Activated T-cell treated with anti-CD3 and anti-CD28 coated beads, Interleukin-2, amount 50 U/mL, for 4 hours (primary cell): ENCODE results near the gene TANGO2. TPM values are rescaled to one million over a fixed set of nuclear protein-coding genes. Genes with fewer than 3 reads are reported as not detected.

Experiments
- ATAC-seq, 2 donors: fragments of 200-7000 bp; cut with Tn5 transposase; one replicate each; pipeline ENCODE4 v1.10.0; 2021
- DNase-seq: peaks from one replicate; pipeline ENCODE4 v3.0.0-alpha.2; 2020
- H3K27me3 Mint-ChIP-seq: one replicate; pipeline ENCODE4 v1.8.0; 2021; ENCODE audit warnings: low read depth, mixed read lengths
- H3K36me3 Mint-ChIP-seq: one replicate; pipeline ENCODE4 v1.8.0; 2022; ENCODE audit warnings: mixed read lengths; ENCODE audit not compliant: insufficient read depth
- H3K4me1 Mint-ChIP-seq: one replicate; pipeline ENCODE4 v1.8.0; 2021; ENCODE audit warnings: low read depth, mixed read lengths
- H3K4me3 Mint-ChIP-seq: one replicate; pipeline ENCODE4 v1.8.0; 2021; ENCODE audit warnings: mild to moderate bottlenecking, moderate library complexity, mixed read lengths
- H3K9me3 Mint-ChIP-seq: one replicate; pipeline ENCODE4 v1.8.0; 2021; ENCODE audit warnings: mixed read lengths
- total RNA-seq, 3 donors: library from RNA; stranded (reverse); gene quantifications; one replicate each; pipeline ENCODE4 v1.2.1, GENCODE V29; 2021

Gene TANGO2, protein sequence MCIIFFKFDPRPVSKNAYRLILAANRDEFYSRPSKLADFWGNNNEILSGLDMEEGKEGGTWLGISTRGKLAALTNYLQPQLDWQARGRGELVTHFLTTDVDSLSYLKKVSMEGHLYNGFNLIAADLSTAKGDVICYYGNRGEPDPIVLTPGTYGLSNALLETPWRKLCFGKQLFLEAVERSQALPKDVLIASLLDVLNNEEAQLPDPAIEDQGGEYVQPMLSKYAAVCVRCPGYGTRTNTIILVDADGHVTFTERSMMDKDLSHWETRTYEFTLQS
- total RNA-seq, result 10 to 100 TPM; 23.1 to 26.8 (median 25.3) TPM

DNA sequence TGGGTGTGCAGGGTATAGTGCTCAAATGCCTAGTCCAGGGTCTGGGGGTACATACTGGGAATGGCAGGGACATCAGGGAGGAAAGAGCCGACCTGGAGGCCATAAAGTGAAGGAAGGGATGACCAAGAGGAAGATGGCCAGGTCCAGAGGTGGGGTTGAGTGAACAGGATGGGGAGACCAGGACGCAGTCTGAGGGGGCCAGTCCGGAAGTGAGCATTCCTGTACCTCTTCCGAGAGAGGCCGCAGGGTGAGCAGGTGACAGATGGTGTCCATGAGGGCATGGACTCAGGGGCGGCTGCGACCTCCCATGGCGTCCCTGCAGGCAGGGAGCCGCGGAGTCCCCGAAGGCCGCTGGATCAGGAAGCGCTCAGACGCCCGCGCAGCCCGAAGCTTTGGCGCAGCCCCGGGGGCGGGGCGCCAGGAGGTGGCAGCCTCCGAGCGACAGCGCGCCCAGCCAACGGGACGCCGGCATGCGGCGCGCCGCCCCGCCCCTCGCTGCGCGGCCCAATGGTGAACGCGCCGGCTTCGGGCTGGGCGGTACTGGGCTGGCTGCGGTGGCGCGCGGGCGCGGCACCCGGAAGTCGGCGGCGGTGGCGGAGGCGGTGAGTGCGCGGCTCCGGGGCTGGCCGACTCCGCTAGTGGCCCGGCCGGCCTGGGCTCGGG is at the start of gene TANGO2:
Gene TANGO2, plus strand, starts transcription at position 578 of the 663 bp plus-strand sequence. CDS start 15,689 bp downstream, outside the sequence.
- peaks cover 2% of the 10 kb centered on the region for H3K36me3 Mint-ChIP-seq

DNA sequence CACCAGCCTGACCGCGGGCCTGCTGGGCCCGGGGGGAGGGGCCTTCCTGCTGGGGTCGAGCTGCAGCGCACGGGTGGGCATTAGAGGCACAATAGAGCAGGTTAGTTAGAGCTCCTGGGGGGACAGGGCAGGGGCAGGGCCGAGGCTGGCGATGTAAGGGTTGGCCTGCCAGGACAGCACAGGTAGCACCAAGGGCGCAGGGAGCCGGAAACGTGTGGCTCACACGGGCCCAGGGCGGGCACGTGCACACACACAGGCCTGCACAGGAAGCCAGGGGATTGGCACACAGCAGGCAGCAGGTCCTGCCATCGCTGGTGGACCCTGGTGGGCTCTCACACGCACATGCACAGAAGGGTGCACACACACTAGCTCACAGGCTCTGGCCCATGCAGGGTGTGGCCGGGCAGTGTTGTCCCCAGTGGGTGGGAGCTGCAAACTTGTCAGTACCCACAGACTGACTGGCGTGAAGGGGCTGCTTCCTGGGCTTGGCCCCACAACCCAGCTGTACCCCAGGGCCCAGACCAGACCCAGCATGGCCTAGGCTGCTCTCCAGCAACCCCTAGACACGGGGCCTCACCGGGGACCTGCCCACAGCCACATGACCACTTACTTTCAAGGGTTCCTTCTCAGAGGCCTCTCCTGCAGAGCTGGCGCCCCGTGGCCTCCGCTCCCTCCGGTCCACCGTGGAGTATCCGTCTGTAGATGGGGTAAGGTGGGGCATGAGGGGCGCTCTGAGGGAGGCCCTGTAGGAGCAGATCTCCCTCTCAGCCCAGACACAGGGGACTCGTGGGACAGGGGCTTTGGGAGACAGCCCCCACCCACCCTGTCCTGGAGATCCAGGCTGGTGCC is 49.4 kb upstream of the TANGO2 start:
- no peaks in the 10 kb centered on the region for H3K9me3 Mint-ChIP-seq
- peaks cover 2% of the 10 kb centered on the region for H3K27me3 Mint-ChIP-seq
- H3K4me1 Mint-ChIP-seq, result peaks cover 9% of the 10 kb centered on the region
- H3K4me3 Mint-ChIP-seq, result no peak overlapping the region
- ATAC-seq (peak in 1 of 2 donors; percentile 11), DNase-seq (no peak)
- H3K36me3 Mint-ChIP-seq, result peaks cover 5% of the 10 kb centered on the region

More for the DNA sequence above, at the start of gene TANGO2:
- Mint-ChIP-seq H3K9me3 (no peaks in the 10 kb centered on the region), H3K4me3 (peak within 1 kb of the TSS; percentile 91), H3K27me3 (no peaks in the 10 kb centered on the region), H3K4me1 (peaks cover 41% of the 10 kb centered on the region)
- ATAC-seq (peak; percentile 89 to 91), DNase-seq (peak; percentile 90)

GRCh38 chr22:19972251-19972650 is 48.7 kb upstream of the TANGO2 start:
- H3K9me3 Mint-ChIP-seq, result no peaks in the 10 kb centered on the region
- peaks cover 9% of the 10 kb centered on the region for H3K4me1 Mint-ChIP-seq
- ATAC-seq (no peak), DNase-seq (no peak)
- H3K36me3 Mint-ChIP-seq, result peaks cover 5% of the 10 kb centered on the region
- peaks cover 2% of the 10 kb centered on the region for H3K27me3 Mint-ChIP-seq
- no peak overlapping the region for H3K4me3 Mint-ChIP-seq

GRCh38 chr22:19972652-19973550 is 48.0 kb upstream of the TANGO2 start:
- peaks cover 2% of the 10 kb centered on the region for H3K36me3 Mint-ChIP-seq
- H3K4me3 Mint-ChIP-seq, result no peak overlapping the region
- H3K9me3 Mint-ChIP-seq, result no peaks in the 10 kb centered on the region
- H3K27me3 Mint-ChIP-seq, result peaks cover 2% of the 10 kb centered on the region
- DNase-seq, result no peak
- ATAC-seq, result no peak
- peaks cover 9% of the 10 kb centered on the region for H3K4me1 Mint-ChIP-seq

- H3K9me3 Mint-ChIP-seq, result no peaks in the 10 kb centered on the region
- ATAC-seq, result no peak
- peaks cover under 1% of the 10 kb centered on the region for H3K36me3 Mint-ChIP-seq
- H3K4me1 Mint-ChIP-seq, result peaks cover 9% of the 10 kb centered on the region
- H3K4me3 Mint-ChIP-seq, result no peak overlapping the region
- no peak for DNase-seq
- peaks cover 2% of the 10 kb centered on the region for H3K27me3 Mint-ChIP-seq
These were observed 47.2 kb upstream of the TANGO2 start for GRCh38 chr22:19973551-19974267.

GRCh38 chr22:19974268-19974861 is 46.5 kb upstream of the TANGO2 start:
- Mint-ChIP-seq H3K27me3 (peaks cover 2% of the 10 kb centered on the region), H3K9me3 (no peaks in the 10 kb centered on the region), H3K4me1 (peaks cover 9% of the 10 kb centered on the region), H3K36me3 (no peaks in the 10 kb centered on the region), H3K4me3 (no peak overlapping the region)
- DNase-seq (no peak), ATAC-seq (peak in 1 of 2 donors; percentile 40)

GRCh38 chr22:19974935-19975706 is 45.8 kb upstream of the TANGO2 start:
- ATAC-seq (no peak), DNase-seq (no peak)
- H3K27me3 Mint-ChIP-seq, result peaks cover 2% of the 10 kb centered on the region
- H3K9me3 Mint-ChIP-seq, result no peaks in the 10 kb centered on the region
- no peak overlapping the region for H3K4me3 Mint-ChIP-seq
- H3K36me3 Mint-ChIP-seq, result no peaks in the 10 kb centered on the region
- peaks cover 9% of the 10 kb centered on the region for H3K4me1 Mint-ChIP-seq

GRCh38 chr22:19975707-19976035 is 45.2 kb upstream of the TANGO2 start:
- DNase-seq, result no peak
- H3K36me3 Mint-ChIP-seq, result no peaks in the 10 kb centered on the region
- H3K4me1 Mint-ChIP-seq, result peaks cover 7% of the 10 kb centered on the region
- no peak overlapping the region for H3K4me3 Mint-ChIP-seq
- H3K9me3 Mint-ChIP-seq, result no peaks in the 10 kb centered on the region
- ATAC-seq, result no peak
- H3K27me3 Mint-ChIP-seq, result peaks cover 2% of the 10 kb centered on the region

- H3K36me3 Mint-ChIP-seq, result no peaks in the 10 kb centered on the region
- peaks cover 2% of the 10 kb centered on the region for H3K27me3 Mint-ChIP-seq
- ATAC-seq, result no peak
- H3K4me1 Mint-ChIP-seq, result peaks cover 4% of the 10 kb centered on the region
- H3K4me3 Mint-ChIP-seq, result no peak overlapping the region
- DNase-seq, result no peak
- H3K9me3 Mint-ChIP-seq, result no peaks in the 10 kb centered on the region
These were observed 44.2 kb upstream of the TANGO2 start for GRCh38 chr22:19976671-19977070.

DNA sequence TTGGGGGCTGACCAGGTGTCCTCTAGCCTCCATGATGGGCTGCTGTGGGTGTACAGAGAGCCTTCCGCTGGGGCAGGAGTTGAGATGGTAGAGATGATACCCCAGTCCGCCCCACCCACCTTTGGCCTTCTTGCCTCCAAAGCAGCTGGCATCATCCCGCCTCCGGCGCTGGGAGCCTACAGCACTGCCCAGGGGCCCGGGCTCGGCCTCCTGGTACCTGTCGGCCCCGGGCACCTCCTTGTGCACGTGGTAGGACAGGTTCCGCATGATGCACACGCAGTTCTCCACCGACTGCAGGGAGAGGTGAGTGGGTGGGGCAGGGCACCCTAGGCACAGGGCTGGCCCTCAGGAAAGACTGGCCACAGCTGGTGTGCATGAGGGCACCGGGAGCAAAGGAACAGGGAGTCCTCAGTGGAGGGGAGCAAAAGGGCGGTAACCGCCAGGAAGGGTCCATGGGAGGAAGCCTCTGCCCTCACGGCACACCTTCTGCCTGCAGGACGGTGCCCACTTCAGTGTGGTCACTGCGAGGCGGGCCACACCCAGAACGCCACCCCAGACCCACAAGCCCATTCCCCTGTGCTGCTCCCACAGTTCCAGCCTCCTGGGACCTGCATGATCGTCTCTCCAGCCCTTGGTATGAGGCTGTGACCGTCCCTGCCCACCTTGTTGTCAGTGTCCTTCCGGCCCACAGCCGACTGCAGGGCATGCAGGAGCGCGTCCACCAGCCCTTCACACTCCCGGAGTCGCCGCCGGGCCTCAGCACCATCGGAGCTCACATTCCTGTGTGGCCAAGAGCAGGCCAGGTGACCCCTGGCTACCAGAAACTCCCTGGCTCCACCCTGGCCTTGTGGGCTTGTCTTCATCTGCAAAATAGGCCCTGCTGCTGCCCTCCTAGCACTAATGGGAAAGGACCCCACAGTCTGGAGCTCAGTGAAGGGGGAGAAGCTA is 43.3 kb upstream of the TANGO2 start:
- H3K9me3 Mint-ChIP-seq, result no peaks in the 10 kb centered on the region
- peaks cover 1% of the 10 kb centered on the region for H3K4me1 Mint-ChIP-seq
- no peak for DNase-seq
- H3K27me3 Mint-ChIP-seq, result peaks cover 2% of the 10 kb centered on the region
- no peak for ATAC-seq
- no peaks in the 10 kb centered on the region for H3K36me3 Mint-ChIP-seq
- H3K4me3 Mint-ChIP-seq, result no peak overlapping the region

- peaks cover 2% of the 10 kb centered on the region for H3K27me3 Mint-ChIP-seq
- ATAC-seq (no peak), DNase-seq (no peak)
- no peaks in the 10 kb centered on the region for H3K9me3 Mint-ChIP-seq
- no peak overlapping the region for H3K4me3 Mint-ChIP-seq
- H3K36me3 Mint-ChIP-seq, result no peaks in the 10 kb centered on the region
- H3K4me1 Mint-ChIP-seq, result peaks cover 1% of the 10 kb centered on the region
These were observed 42.2 kb upstream of the TANGO2 start for GRCh38 chr22:19978748-19979147.
